GM21737 (cell line): Measurements from ENCODE around the gene MYO9A.

Experiments
- ATAC-seq: cut with Tn5 transposase; IDR thresholded peaks from one replicate; pipeline ENCODE4 v1.9.1; 2021; ENCODE audit warnings: mild to moderate bottlenecking, moderate library complexity; ENCODE audit not compliant: unreplicated experiment

Gene MYO9A

DNA sequence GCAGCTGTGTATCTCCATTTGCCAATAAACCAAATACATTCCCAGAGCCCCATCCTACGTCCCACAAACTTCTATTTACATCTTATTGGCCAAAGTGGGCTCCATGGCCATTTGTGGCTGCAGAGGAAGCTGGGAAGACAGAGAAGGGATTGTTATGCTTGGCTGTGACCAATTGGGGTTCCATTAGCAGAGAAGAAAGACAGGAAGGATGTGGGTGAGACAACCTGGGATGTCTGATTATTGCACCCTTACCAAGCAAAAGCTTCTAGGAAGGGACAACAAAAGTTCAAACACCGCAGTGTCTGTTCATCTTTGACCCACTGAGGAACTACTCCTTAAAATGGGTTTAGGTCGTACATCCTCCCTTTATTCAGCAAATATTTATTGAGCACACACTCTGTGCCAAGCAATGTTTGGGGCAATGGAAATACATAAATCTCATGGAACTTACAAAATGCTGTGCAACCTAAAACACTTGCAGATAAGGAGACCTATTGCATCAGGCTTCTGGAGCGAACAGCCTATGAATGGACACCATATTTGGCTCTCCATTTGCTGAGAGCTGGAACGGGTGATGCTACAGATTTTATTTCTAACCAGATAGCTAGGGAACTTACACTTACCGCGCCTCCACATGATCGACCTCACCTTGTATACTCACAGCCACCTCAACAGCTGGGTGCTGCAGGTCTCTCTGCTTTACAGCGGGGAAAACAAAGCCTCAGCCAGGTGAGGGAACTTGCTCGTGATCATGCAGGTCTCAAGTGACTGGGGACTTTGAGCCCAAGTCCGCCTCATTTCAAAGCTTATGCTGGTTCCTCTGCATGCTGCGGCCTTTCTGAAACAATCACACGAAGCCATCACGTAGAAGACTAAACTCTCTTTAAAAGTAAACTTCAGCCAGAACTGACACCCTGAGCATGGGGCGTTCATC, 329.0 kb downstream of the MYO9A start:
- ATAC-seq: no peak

DNA sequence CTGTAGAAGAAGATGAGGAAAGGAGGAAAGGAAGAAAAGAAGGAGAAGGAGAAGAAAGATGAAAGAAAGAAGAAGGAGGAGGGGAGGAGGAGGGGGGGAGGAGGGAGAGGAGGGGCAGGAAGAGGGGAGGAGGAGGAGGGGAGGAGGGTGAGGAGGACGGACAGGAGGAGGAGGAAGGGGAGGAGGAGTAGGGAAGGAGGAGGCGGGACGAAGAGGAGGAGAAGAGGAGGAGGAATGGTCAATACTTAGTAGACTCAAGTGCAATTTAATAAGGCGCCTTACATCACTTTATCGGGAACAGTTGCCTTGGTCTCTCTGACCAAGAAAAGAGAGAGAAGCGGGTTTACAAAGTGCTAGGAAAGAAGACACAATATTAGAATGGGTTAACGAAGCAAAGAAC, 331.3 kb downstream of the MYO9A start:
- ATAC-seq: no peak

GRCh38 chr15:71785996-71786395, 332.0 kb downstream of the MYO9A start:
- ATAC-seq: no peak

- ATAC-seq: no peak
These were observed 333.2 kb downstream of the MYO9A start for GRCh38 chr15:71784719-71785118.

DNA sequence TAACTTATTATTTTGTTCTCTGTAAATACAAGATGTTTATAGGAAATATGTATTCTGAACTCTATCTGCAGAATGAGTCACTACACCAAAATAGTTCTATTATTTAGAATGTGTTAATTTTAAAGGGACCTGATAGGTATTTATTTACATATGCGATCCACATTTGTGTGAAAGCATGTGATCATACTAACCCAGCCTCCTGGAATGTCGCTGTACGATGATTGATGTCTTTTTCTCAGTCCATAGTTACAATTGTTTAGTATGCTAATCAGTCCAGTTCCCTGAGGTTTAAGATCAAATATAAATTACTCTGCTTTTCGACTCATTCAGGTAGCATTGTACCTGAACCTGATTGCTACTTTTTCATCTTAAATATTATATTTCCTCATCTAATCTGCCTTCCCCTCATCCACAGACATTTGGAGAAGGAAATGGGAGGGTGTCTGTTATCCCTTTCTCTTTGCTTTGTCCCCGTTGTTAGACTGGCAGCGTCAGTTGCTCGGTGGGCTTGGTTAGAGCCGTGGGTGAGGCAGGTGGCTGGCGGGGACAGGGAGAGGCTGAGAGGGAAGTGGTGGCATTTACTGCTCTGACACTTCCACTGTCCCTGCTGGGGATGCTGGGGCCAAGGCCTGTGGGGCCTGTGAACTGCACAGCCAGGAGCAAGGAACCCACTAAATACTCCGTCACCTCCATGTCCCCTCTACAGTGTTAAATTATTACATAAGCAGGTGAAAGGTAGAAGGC, 335.4 kb downstream of the MYO9A start:
- no peak for ATAC-seq

- ATAC-seq: no peak
These were observed 336.0 kb downstream of the MYO9A start for GRCh38 chr15:71781965-71782265.

- no peak for ATAC-seq
These were observed 336.6 kb downstream of the MYO9A start for GRCh38 chr15:71781179-71781964.

GRCh38 chr15:71780115-71780976, 337.6 kb downstream of the MYO9A start:
- ATAC-seq: no peak

DNA sequence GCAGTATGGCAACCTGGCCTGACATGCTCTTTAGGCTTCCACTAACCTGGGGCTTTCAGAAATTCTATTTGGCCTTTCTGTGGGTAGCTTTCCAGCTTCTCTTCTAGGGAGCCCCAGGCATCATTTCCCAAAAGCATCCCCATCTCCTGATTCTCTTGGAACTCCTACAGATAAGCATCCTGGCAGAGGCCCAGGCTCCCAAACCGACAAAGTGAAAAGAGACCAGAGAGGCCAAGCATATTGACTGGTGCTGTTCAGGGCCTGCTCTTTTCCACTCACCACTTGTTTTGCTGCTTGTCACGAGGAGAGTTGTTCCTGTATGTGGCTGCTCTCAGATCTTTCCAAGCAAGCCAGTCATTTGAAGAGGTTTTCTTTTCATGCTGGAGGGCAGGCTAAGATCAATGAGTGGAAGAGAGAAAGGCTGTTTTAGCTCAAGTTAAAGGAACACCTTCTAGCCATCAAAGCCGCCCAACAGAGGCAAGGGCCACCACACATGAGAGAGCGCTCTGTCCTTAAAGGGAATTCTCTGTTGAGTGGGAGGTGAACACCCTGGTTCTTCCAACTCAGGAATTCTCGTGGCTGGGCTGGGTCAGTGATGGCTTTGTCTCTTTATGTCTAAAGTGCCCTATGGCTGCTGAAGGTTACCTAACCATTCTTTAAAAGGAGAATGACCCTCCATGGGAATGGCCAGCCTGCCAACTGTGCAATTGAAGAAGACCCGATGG, 338.7 kb downstream of the MYO9A start:
- no peak for ATAC-seq

DNA sequence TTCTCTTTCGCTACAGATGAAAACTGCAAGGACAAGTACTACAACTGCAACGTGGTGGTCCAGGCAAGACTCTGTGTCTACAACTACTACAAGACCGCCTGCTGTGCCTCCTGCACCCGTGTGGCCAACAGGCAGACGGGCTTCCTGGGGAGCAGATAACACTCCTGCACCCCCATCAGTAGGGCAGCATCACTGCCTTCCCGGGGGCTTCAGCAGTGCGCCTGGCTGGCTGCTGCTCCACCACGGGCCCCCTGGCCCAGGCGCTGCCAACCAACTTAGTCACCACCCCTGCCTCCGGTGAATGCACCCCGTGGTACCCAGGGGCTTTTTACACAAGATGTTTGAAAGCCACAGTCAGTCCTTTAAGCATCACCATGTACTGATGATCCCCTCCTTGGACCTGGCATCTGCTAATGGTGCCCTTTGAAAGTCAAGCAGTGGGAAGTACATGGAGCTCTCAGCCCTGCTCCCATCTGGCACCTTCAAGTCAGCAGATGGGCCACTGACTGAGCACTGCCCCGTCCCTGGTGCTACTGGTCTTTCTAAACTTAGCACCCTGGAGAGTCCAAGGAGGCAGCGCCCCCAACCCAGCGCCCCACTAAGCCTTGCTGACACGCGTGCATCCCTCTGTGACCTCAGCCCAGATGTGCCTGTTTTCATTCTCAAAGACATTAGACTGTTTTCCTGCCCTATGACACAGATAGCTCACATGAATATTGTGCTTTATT, 340.6 kb downstream of the MYO9A start:
- ATAC-seq: no peak

DNA sequence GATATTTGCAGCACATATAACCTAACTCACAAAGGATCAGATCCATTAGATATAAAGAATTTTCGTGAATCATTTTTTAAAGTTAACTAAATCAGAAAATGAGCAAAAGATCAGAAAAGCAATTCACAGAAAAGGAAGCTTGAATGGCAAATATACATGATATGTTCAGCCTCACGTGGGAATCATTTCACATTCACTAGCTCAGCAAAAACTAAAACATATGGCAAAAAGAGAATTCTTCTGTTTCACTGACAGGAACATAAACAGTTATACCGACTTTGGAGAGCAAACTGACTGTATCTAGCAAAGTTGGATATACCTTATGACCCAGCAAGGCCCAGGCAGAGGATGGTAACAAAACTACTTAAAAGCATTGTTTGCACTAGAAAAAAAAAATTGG, 341.6 kb downstream of the MYO9A start:
- ATAC-seq: no peak

DNA sequence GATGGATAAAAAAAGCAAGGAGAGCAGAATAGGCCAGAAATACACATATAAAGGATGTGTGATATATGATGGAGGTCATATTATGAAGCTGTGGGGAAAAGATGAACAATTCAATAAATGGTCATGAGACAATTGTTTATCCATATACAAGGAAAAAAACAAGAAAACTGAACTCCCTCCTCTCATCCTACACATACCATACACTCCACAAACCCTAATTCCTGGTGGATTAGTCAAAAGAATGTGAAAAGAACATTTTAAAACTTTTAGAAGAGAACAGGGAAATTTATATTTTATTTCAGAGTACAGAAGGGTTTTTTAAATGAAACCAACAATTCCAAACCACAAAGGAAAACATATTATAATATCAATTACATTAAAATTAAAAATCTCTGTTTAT, 342.1 kb downstream of the MYO9A start:
- ATAC-seq: no peak

- ATAC-seq: no peak
These were observed 344.6 kb downstream of the MYO9A start for GRCh38 chr15:71773206-71773859.
